NOMO-1 (cell line): ENCODE data around the gene CDH9.
"Not testable (repeated sequence)": the region's sequence is repeated elsewhere in the genome, so short reads cannot be mapped to it uniquely, and the experiment has no call there.

Experiments used
- DNase-seq, 2 experiments: peaks; one replicate each; lab custom pipeline; 2025; ENCODE audit not compliant: unreplicated experiment in 2 of 2; lab: John Stamatoyannopoulos, UW

Gene CDH9

GRCh38 chr5:26955161-26955560 is 83.2 kb downstream of the CDH9 start:
- DNase-seq, result no peak

GRCh38 chr5:26948921-26949320 is 89.5 kb downstream of the CDH9 start:
- DNase-seq, result no peak

- no peak for DNase-seq
Observed at GRCh38 chr5:26945901-26946300, 92.5 kb downstream of the CDH9 start.

GRCh38 chr5:26942481-26942880 is 95.9 kb downstream of the CDH9 start:
- no peak for DNase-seq

- DNase-seq, result no peak
Observed at GRCh38 chr5:26940994-26941393, 97.4 kb downstream of the CDH9 start.

GRCh38 chr5:26932238-26932637 is 106.1 kb downstream of the CDH9 start:
- DNase-seq, result no peak

- DNase-seq, result no peak
Observed at GRCh38 chr5:26921439-26921838, 116.9 kb downstream of the CDH9 start.

GRCh38 chr5:26903469-26903868 is 134.9 kb downstream of the CDH9 start:
- no peak for DNase-seq

GRCh38 chr5:26894719-26895263 is 143.6 kb downstream of the CDH9 start:
- DNase-seq, result no peak

GRCh38 chr5:26893078-26893477 is 145.3 kb downstream of the CDH9 start:
- no peak for DNase-seq

GRCh38 chr5:26889815-26890214 is 148.6 kb downstream of the CDH9 start:
- DNase-seq, result no peak

- DNase-seq, result no peak
Observed at GRCh38 chr5:26884481-26884880, 153.9 kb downstream of the CDH9 start.

- no peak for DNase-seq
Observed at GRCh38 chr5:26883375-26883774, 155.0 kb downstream of the CDH9 start.

- DNase-seq, result no peak
Observed at GRCh38 chr5:26881901-26882300, 156.5 kb downstream of the CDH9 start.

GRCh38 chr5:26877154-26877553 is 161.2 kb downstream of the CDH9 start:
- DNase-seq, result no peak

GRCh38 chr5:26872337-26872736 is 166.0 kb downstream of the CDH9 start:
- no peak for DNase-seq

- no peak for DNase-seq
Observed at GRCh38 chr5:26869781-26870180, 168.6 kb downstream of the CDH9 start.

- no peak for DNase-seq
Observed at GRCh38 chr5:26868504-26868903, 169.9 kb downstream of the CDH9 start.

GRCh38 chr5:26864061-26864460 is 174.3 kb downstream of the CDH9 start:
- no peak for DNase-seq

- DNase-seq, result no peak
Observed at GRCh38 chr5:26856238-26856637, 182.1 kb downstream of the CDH9 start.

GRCh38 chr5:26852450-26852849 is 185.9 kb downstream of the CDH9 start:
- not testable (repeated sequence) for DNase-seq

- DNase-seq, result no peak
Observed at GRCh38 chr5:26847041-26847736, 191.2 kb downstream of the CDH9 start.

GRCh38 chr5:26843677-26844076 is 194.7 kb downstream of the CDH9 start:
- no peak for DNase-seq
